CD4-positive, alpha-beta T cell treated with Interleukin-2 at 100 ng/mL for 4 hours (primary cell): ENCODE results near the gene EXOC4.

Experiments
- DNase-seq: peaks from one replicate; pipeline ENCODE4 v3.0.0-alpha.2; 2020; ENCODE audit warnings: low spot score

Gene EXOC4

GRCh38 chr7:133491846-133492652 lies 239.2 kb downstream of the EXOC4 start:
- no peak for DNase-seq

DNA sequence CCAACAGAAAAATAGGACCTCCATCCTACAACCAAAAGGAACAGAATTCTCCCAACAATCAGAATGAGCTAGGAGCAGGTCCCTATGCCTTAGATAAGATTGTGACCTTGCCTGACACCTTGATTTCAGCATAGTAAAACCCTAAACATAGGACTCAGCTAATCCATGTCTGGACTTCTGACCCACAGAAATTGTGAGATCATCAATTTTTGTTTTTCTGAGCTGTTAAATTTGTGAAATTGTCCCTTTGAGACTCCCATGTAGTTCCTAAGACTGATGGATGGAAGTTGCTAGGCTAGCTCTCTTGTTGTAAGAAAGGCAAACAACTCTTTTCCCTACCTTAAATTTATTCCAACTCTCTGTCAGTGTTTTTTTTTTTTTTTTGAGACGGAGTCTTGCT lies 244.2 kb downstream of the EXOC4 start:
- DNase-seq = no peak

DNA sequence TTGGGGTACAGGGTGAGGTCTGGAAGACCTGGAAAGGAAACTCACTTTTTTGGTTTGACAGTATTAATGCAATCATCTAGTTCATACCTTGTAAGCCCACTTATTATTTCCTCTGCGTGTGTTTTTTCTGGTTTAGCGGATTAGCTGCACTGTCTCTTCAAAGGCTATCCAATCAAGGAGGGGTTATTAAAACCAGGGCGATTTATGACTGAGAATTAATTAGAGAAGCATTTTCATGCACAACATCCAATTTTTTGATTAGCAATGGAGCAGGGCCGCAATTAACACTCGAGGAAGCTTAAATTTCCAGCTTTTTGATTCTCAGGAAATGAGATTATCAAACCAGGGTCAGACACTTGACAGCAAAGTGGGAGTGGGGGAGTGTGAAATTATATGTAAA lies 248.9 kb downstream of the EXOC4 start:
- DNase-seq = no peak

DNA sequence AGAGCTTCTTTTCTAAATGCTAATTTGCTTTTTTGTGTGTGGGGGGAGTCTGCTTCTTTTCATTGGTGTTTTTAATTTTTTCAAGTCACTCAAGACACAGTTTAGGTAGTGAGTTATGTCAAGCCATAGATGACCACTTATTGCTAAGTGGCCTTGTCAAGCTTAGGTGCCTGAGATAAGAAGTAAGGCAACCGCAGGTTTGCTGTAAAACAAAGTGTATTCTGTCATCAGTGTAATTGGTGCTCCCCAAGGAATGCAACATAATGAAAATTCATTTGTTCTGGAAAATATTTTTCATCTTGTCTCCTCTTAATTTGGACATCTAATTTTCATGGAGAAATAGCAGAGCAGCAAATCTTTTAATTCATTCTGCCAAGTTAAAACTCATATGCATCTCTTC lies 249.6 kb downstream of the EXOC4 start:
- DNase-seq = no peak

GRCh38 chr7:133502972-133503371 lies 250.1 kb downstream of the EXOC4 start:
- no peak for DNase-seq

DNA sequence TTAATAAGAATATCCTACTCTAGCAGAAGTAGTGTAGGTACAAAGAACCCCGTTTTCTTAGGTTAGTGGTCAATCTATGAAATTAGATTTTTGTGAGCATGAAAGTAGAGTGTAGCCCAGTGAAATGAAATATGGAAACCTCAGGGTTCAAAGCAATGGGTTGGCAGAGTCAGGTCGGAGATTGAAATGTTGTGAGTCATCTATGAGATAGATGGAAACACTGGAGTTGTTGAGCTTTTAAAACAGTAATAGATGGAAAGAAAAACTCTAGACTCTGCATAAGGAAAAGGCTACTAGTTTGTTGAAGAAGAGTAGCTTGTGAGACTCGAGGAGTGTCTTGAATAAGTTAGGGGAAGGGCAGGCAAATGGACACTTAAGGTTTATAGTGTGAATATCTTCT lies 251.9 kb downstream of the EXOC4 start:
- DNase-seq = no peak

- no peak for DNase-seq
These were observed 256.9 kb downstream of the EXOC4 start for GRCh38 chr7:133509822-133510221.

DNA sequence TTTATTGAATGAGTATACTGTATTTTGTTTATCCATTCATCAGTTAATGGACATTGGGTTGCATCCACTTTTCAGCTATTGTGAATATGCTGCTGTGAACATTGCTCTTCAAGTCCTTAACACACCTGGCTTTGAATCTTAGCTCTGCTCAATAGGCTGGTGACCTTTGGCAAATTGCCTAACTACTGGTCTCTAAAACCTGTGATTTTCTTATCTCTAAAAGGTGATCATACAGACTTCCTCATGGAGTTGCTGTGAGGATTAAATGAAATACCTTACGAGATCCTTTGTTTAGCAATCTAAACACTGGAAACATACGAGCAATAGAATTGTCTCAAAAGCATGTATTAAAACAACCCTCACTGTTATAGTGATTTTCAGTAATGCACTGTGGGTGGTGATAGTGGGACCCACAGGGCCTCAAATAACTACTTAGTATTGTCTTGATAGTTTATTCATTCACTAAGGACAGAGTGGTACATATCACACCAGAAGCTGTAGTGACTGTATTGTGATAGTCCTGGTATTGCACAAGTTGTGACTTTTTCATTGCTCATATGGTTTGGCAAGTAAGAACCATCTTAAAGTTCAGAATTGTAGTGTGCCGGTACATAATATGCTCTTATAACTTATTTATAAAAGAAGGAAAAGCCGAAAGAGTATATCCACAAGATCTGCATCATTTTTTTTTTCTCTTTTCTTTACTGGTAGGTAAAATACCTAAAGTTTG lies 257.6 kb downstream of the EXOC4 start:
- DNase-seq = no peak

DNA sequence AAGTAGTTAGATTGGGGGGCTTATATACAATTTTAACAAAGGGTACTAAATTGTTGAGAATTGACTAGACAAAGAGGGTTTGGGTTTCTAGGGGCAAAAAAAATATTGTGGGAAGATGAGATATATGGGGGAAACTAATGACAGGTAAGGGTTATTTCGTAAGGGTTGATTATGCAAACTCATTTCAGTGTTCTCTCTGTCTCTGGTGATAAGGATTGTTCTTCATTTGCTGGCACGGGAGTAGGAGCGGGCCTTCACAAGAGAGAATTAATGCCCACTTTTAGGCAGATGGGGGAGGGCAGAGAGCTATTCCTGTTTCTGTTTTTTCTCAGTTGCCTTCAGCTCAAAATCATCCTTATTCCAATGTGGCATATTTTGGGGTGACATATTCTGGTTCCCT lies 258.4 kb downstream of the EXOC4 start:
- no peak for DNase-seq

DNA sequence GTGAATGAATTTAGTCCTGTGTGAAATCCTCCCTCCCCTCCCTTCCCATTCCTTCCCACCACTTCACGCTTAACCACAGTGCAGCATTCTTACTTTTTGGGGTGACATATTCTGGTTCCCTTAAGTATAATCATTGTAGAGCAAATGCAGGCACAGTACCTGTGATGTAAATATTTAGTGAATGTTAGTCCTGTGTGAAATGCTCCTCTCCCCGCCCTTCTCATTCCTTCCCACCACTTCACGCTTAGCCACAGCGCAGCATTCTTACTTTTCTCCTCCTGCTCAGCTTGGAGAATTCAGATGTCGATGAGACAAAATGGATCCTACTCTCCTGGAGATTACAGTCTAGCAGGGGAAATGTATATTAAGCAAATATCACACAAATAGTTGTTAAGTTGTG lies 258.8 kb downstream of the EXOC4 start:
- DNase-seq = no peak

DNA sequence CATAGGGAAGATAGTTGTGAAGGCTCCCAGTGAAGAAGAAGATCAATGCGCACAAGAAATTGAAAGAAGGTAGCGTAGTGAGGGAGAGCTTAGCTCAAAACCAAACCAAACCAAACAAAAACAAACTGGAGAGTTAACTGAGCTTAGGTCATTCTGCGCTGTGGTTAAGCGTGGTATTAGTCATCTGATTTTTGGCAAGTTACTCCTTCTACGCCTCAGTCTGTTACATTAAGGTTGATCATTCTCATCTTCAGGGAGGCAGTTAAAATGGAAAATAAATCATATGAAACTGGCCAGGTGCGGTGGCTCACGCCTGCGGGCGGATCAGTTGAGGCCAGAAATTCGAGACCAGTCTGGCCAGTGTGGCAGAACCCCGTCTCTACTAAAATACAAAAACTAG lies 259.7 kb downstream of the EXOC4 start:
- no peak for DNase-seq

- DNase-seq = no peak
These were observed 260.7 kb downstream of the EXOC4 start for GRCh38 chr7:133513608-133514007.

DNA sequence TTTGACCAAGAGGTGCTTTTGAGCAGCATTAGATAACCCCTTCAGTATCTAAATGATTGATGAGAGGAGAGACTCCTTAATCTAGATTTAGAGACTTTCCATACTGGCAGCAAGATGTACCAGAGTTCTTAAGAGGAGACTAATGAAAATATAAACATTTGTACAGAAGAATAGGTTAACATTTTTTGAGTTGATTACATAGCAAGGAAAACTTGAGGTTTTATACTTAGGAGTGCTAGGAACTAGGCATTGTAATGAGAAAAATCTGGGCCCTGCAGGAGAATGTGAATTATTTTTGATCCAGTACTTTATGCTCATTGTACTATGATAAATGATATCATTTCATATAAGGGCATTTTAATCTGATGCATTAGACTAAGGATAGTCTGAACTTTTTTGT lies 261.7 kb downstream of the EXOC4 start:
- DNase-seq = no peak

DNA sequence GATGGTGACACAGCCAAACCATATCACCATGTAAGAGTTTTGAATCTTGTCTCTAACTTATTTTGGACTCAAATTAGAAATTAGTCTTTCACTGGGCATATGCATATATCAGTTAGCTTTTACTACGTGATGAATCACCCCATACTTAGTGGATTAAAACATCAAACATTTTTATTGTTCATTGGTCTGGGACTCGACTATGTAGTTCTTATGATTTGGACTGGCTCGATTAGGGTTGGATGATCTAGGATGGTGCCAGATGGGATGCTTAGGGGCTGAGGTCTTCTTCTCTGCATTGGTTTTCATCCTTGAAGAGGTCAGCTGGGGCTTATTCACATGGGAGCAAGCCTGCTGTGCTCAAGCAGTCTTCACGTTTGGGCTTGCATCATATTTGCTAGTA lies 264.9 kb downstream of the EXOC4 start:
- no peak for DNase-seq

GRCh38 chr7:133518718-133519117 lies 265.8 kb downstream of the EXOC4 start:
- no peak for DNase-seq

GRCh38 chr7:133520248-133520647 lies 267.4 kb downstream of the EXOC4 start:
- DNase-seq = no peak

DNA sequence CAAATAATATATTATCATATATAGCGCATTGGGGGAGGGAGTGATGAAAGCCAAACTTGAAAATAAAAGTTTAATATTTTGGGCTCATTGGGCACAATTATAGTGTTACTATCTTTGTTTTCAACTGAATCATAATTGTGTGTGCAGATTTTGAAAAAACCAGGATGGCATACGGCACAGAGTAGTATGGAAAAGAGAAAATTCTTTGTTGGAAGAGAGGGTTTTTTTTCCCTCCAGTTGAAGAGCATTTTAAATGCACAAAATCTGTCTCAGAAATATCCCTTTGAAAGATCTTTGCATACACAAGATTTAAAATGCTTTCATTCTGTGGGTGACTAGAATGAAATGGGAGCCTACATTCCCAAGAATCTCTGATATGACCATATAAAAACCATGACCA lies 269.6 kb downstream of the EXOC4 start:
- DNase-seq = no peak

DNA sequence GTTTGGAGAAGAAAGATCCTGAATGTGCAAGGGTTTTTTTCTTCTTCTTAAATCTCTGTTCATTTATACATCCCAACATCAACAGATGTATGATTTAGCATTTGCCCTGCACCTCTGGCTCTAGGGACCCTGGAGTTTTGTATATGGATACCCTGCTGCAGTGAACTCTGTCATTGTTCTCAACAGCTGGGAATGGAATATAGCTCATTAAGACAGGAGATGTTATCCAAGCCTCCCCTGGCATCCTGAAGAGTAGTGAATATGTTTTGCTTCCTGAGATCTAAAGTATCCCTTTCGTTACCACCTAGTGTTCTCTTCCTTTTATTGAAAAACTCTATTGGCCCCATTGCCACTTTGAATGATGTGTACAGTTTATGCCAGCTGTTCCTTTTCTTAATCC lies 275.9 kb downstream of the EXOC4 start:
- no peak for DNase-seq

- no peak for DNase-seq
These were observed 277.0 kb downstream of the EXOC4 start for GRCh38 chr7:133529861-133530260.

DNA sequence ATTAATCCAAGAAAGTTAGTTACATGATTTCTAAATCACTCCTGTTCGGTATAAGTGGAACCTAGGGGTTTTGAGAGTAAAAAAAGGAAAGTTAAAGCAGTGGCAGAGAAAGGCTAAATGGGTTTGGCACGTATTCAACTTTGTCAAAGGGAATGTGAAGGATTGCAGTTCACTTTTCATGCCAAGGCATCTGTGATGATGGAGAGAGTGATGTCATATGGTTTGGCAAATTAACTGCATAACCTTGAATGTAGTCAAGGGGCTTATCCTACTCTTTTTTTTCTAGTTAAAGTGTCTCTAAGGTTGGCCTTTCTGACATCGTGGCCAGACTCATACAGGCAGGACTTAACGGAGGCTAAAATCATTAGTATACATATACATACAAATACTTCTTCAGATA lies 277.8 kb downstream of the EXOC4 start:
- DNase-seq = no peak

DNA sequence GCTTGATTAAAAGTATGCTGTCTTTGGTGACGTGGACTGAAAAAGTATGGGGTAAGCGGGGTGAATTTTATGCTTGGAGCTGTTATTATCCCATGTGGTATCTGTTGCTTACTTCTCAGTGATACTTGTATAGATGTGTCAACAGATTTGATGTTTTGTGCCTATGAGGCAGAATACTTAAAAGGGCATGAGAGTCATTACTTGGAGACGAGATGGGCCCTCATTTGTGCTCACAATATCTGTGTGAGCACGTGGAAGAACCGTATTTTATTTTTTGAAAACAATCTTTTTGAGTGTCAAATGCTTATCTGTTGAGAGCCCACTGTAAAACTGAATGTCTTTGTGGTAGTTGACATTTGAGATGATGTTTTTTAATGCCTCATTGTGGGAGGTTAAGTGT lies 281.9 kb downstream of the EXOC4 start:
- DNase-seq = no peak

DNA sequence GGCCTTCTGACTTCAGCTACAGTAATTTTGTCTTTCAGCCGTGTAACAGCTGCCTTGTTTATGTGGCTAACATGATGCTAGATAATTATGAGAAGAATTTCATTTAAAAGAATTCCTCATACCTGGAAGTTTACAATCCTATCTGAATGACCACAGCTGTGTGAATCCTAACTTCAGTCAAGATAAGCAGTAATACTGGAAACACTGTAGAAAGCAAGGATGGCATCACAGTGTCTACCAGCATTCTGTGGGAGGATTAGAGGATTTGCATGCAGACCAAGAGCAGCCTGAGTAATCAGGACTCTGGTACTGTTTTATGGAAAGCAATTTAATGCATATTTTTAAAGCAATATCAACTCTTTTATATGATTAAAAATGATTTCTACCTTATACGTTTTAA lies 282.4 kb downstream of the EXOC4 start:
- DNase-seq = no peak

DNA sequence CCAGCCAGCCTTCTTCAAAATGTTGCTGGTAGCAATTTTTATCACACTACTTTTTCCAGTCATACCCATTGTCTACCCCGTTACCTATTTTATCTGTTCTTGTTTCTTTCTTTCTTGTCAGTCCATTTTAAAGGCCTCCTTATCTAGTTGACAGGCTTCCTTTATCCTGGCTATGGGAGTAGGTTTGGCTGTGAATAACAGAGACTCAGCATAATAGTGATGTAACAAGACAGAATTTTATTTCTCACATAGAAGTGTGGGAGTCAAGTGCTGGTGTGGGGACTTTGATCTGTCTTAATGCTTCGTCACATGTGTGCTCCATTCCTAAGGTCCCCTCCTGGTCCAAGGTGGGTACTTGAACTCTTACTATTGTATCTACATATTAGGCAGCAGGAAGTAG lies 283.6 kb downstream of the EXOC4 start:
- no peak for DNase-seq

GRCh38 chr7:133539016-133539415 lies 286.1 kb downstream of the EXOC4 start:
- no peak for DNase-seq
